HCT116 (cell line): ENCODE data around the gene SPOCK3.

Source experiments
- POLR2A ChIP-seq: IDR thresholded peaks from 2 replicates; pipeline ENCODE4 v1.7.0; 2011; ENCODE audit warnings: borderline replicate concordance; ENCODE audit not compliant: insufficient read depth, insufficient read length; ENCODE audit errors: extremely low read depth
- SRF ChIP-seq: IDR thresholded peaks from 2 replicates; pipeline ENCODE4 v1.6.1; 2012; ENCODE audit warnings: low read depth
- ZNF274 ChIP-seq: fragments of 200-500 bp; sonication (Bioruptor generic); IDR thresholded peaks from 2 replicates; pipeline ENCODE4 v1.6.1; 2014; ENCODE audit warnings: mild to moderate bottlenecking, low read depth, low read length, inconsistent platforms
- TF ChIP-seq, protein P1 (sequence below), 3 experiments: fragments of 200-600 bp in 1 of 3; sonication (generic) in 1 of 3; IDR thresholded peaks in 2 of 3; conservative IDR thresholded peaks in 1 of 3; 2 replicates each; pipeline ENCODE4 v1.5.1; 2012 to 2017; ENCODE audit warnings: low read depth in 2 of 3, low read length in 2 of 3, antibody characterized with exemption in 1 of 3, borderline replicate concordance in 1 of 3, control low read depth in 1 of 3, mild to moderate bottlenecking in 1 of 3, mixed read lengths in 1 of 3, mixed run types in 1 of 3, moderate library complexity in 1 of 3; ENCODE audit not compliant: insufficient read depth in 1 of 3

- TF ChIP-seq ZNF274 (no peak), SRF (no peak), POLR2A (no peak)
- TF ChIP-seq, protein P1, sequence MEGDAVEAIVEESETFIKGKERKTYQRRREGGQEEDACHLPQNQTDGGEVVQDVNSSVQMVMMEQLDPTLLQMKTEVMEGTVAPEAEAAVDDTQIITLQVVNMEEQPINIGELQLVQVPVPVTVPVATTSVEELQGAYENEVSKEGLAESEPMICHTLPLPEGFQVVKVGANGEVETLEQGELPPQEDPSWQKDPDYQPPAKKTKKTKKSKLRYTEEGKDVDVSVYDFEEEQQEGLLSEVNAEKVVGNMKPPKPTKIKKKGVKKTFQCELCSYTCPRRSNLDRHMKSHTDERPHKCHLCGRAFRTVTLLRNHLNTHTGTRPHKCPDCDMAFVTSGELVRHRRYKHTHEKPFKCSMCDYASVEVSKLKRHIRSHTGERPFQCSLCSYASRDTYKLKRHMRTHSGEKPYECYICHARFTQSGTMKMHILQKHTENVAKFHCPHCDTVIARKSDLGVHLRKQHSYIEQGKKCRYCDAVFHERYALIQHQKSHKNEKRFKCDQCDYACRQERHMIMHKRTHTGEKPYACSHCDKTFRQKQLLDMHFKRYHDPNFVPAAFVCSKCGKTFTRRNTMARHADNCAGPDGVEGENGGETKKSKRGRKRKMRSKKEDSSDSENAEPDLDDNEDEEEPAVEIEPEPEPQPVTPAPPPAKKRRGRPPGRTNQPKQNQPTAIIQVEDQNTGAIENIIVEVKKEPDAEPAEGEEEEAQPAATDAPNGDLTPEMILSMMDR (IDR thresholded peaks at IDR 0.05 in 2 of 3, conservative IDR thresholded peaks at IDR 0.05 in 1 of 3; ENCODE audit: borderline replicate concordance in 1 of 3, insufficient read depth in 1 of 3, low read depth in 2 of 3, low read length in 2 of 3): no peak
Observed at GRCh38 chr4:167230744-167231143, 3.5 kb downstream of the SPOCK3 start.
